ENCODE results near the gene MCUR1. TPM values are rescaled to one million over a fixed set of nuclear protein-coding genes. Genes with fewer than 3 reads are reported as not detected.
"Not testable (repeated sequence)": the region's sequence is repeated elsewhere in the genome, so short reads cannot be mapped to it uniquely, and the experiment has no call there.

MCUR1 gene
- total and polyA plus RNA-seq, 2 donors (not counting 1 experiment from before 2014, with no cell fraction given) = 4.6 to 10.6 TPM

GRCh38 chr6:13778028-13778427 lies 36.3 kb downstream of the MCUR1 start:
- WGBS (ENCODE audit: insufficient coverage) = no CpG with 5 or more reads among the region's 6 CpGs

GRCh38 chr6:13776602-13777001 lies 37.8 kb downstream of the MCUR1 start:
- H4K20me1 ChIP-seq (ENCODE audit: control insufficient read depth, insufficient read depth, low read length, poor library complexity, severe bottlenecking) = no peaks in the 10 kb centered on the region
- no peak overlapping the region for H3K27ac ChIP-seq (ENCODE audit: low read length in 2 of 2)
- H3K4me1 ChIP-seq (ENCODE audit: control insufficient read depth in 2 of 2, insufficient read depth in 2 of 2, low read length in 2 of 2) = no peaks in the 10 kb centered on the region
- H3K79me2 ChIP-seq (ENCODE audit: control insufficient read depth, insufficient read depth, low read length) = no peaks in the 10 kb centered on the region
- H3K36me3 ChIP-seq (replicated peaks in 1 of 2; ENCODE audit: control extremely low read depth in 1 of 2, control insufficient read depth in 1 of 2, extremely low read depth in 1 of 2, insufficient read depth in 2 of 2, low read length in 1 of 2) = no peaks in the 10 kb centered on the region
- TF ChIP-seq CTCF (IDR thresholded peaks at IDR 0.05) (no peak), EZH2 (IDR thresholded peaks at IDR 0.05; ENCODE audit: borderline replicate concordance, insufficient read depth, low read depth, low read length, poor library complexity, severe bottlenecking) (no peak)
- CTCF ChIA-PET = interaction anchor here (0.9 kb wide), 1 partner anchor 18 kb away, joined by 4 read pairs; no protein-coding TSS in a partner anchor
- ATAC-seq (ENCODE audit: low read depth) (no peak), DNase-seq (no peak)
- POLR2A ChIA-PET = no interaction called here
- intact Hi-C loops (cut with micrococcal nuclease) = no loop called here
- H3K4me3 Mint-ChIP-seq = no peak overlapping the region
- H3K4me2 ChIP-seq (replicated peaks; ENCODE audit: low read depth, low read length, poor library complexity, severe bottlenecking) = no peak overlapping the region
- no peak overlapping the region for H3K4me3 ChIP-seq (ENCODE audit: control extremely low read depth in 1 of 5, extremely low read depth in 1 of 5, insufficient read depth in 1 of 5, low read depth in 2 of 5, low read length in 4 of 5)
- H3K9me3 ChIP-seq (ENCODE audit: control extremely low read depth in 1 of 3, control insufficient read depth in 2 of 3, insufficient read depth in 1 of 3, low read length in 2 of 3) = no peaks in the 10 kb centered on the region
- H3K27me3 ChIP-seq (replicated peaks in 1 of 4; ENCODE audit: control extremely low read depth in 1 of 4, control insufficient read depth in 3 of 4, insufficient read depth in 4 of 4, low read length in 3 of 4) = no peaks in the 10 kb centered on the region
- 100% methylated on average over 5 of the region's 9 CpGs for WGBS (ENCODE audit: insufficient coverage)
- no peak overlapping the region for H3K9ac ChIP-seq (ENCODE audit: low read length)
- no peak overlapping the region for H2AFZ ChIP-seq (ENCODE audit: insufficient read depth, low read depth, low read length, poor library complexity, severe bottlenecking)
- no peaks in the 10 kb centered on the region for H3K4me1 Mint-ChIP-seq
- H3K27ac Mint-ChIP-seq = no peak overlapping the region
- H3K27me3 Mint-ChIP-seq = no peaks in the 10 kb centered on the region
- no peaks in the 10 kb centered on the region for H3K9me3 Mint-ChIP-seq (ENCODE audit: insufficient read depth)

More at GRCh38 chr6:13778028-13778427, 36.3 kb downstream of the MCUR1 start:
- no peak for TF ChIP-seq EZH2 (IDR thresholded peaks at IDR 0.05; ENCODE audit: borderline replicate concordance, insufficient read depth, low read depth, low read length, poor library complexity, severe bottlenecking)
- TF ChIP-seq CTCF (IDR thresholded peaks at IDR 0.05) = no peak
- Mint-ChIP-seq H3K4me3 (no peak overlapping the region), H3K9me3 (ENCODE audit: insufficient read depth) (no peaks in the 10 kb centered on the region), H3K27ac (no peak overlapping the region), H3K27me3 (no peaks in the 10 kb centered on the region), H3K4me1 (no peaks in the 10 kb centered on the region)
- Histone ChIP-seq H3K27ac (ENCODE audit: low read length in 2 of 2) (no peak overlapping the region), H3K4me2 (replicated peaks; ENCODE audit: low read depth, low read length, poor library complexity, severe bottlenecking) (no peak overlapping the region), H3K4me1 (ENCODE audit: control insufficient read depth in 2 of 2, insufficient read depth in 2 of 2, low read length in 2 of 2) (no peaks in the 10 kb centered on the region), H3K4me3 (ENCODE audit: control extremely low read depth in 1 of 5, extremely low read depth in 1 of 5, insufficient read depth in 1 of 5, low read depth in 2 of 5, low read length in 4 of 5) (no peak overlapping the region), H3K9ac (ENCODE audit: low read length) (no peak overlapping the region), H4K20me1 (ENCODE audit: control insufficient read depth, insufficient read depth, low read length, poor library complexity, severe bottlenecking) (no peaks in the 10 kb centered on the region), H3K9me3 (ENCODE audit: control extremely low read depth in 1 of 3, control insufficient read depth in 2 of 3, insufficient read depth in 1 of 3, low read length in 2 of 3) (no peaks in the 10 kb centered on the region), H3K27me3 (replicated peaks in 1 of 4; ENCODE audit: control extremely low read depth in 1 of 4, control insufficient read depth in 3 of 4, insufficient read depth in 4 of 4, low read length in 3 of 4) (no peaks in the 10 kb centered on the region), H3K36me3 (replicated peaks in 1 of 2; ENCODE audit: control extremely low read depth in 1 of 2, control insufficient read depth in 1 of 2, extremely low read depth in 1 of 2, insufficient read depth in 2 of 2, low read length in 1 of 2) (no peaks in the 10 kb centered on the region), H3K79me2 (ENCODE audit: control insufficient read depth, insufficient read depth, low read length) (no peaks in the 10 kb centered on the region), H2AFZ (ENCODE audit: insufficient read depth, low read depth, low read length, poor library complexity, severe bottlenecking) (no peak overlapping the region)
- ATAC-seq (ENCODE audit: low read depth) = no peak
- ChIA-PET POLR2A (interaction anchor here (0.6 kb wide), 1 partner anchor 345 kb away, joined by 5 read pairs; no protein-coding TSS in a partner anchor), CTCF (interaction anchor here (0.8 to 1.7 kb wide), 2 partner anchors 9 to 16 kb away, joined by 3 to 5 read pairs; no protein-coding TSS in a partner anchor)
- intact Hi-C loops (cut with micrococcal nuclease) = no loop called here
- DNase-seq = no peak

- intact Hi-C loops (cut with micrococcal nuclease); H3K4me1 Mint-ChIP-seq: not testable (repeated sequence)
Measured at GRCh38 chr6:13775466-13775865, 38.9 kb downstream of the MCUR1 start.

More at GRCh38 chr6:13775466-13775865, 38.9 kb downstream of the MCUR1 start:
- H3K27ac ChIP-seq (ENCODE audit: low read length in 2 of 2); ATAC-seq (ENCODE audit: low read depth); H3K4me3 Mint-ChIP-seq; H3K27me3 Mint-ChIP-seq; H3K27ac Mint-ChIP-seq; H3K36me3 ChIP-seq (replicated peaks in 1 of 2; ENCODE audit: control extremely low read depth in 1 of 2, control insufficient read depth in 1 of 2, extremely low read depth in 1 of 2, insufficient read depth in 2 of 2, low read length in 1 of 2); POLR2A ChIA-PET; H3K27me3 ChIP-seq (replicated peaks in 1 of 4; ENCODE audit: control extremely low read depth in 1 of 4, control insufficient read depth in 3 of 4, insufficient read depth in 4 of 4, low read length in 3 of 4); CTCF ChIA-PET; H3K9me3 Mint-ChIP-seq (ENCODE audit: insufficient read depth); H3K4me2 ChIP-seq (replicated peaks; ENCODE audit: low read depth, low read length, poor library complexity, severe bottlenecking); H3K79me2 ChIP-seq (ENCODE audit: control insufficient read depth, insufficient read depth, low read length); DNase-seq; H4K20me1 ChIP-seq (ENCODE audit: control insufficient read depth, insufficient read depth, low read length, poor library complexity, severe bottlenecking); H3K9ac ChIP-seq (ENCODE audit: low read length); H3K4me1 ChIP-seq (ENCODE audit: control insufficient read depth in 2 of 2, insufficient read depth in 2 of 2, low read length in 2 of 2); H3K4me3 ChIP-seq (ENCODE audit: control extremely low read depth in 1 of 5, extremely low read depth in 1 of 5, insufficient read depth in 1 of 5, low read depth in 2 of 5, low read length in 4 of 5); H2AFZ ChIP-seq (ENCODE audit: insufficient read depth, low read depth, low read length, poor library complexity, severe bottlenecking); H3K9me3 ChIP-seq (ENCODE audit: control extremely low read depth in 1 of 3, control insufficient read depth in 2 of 3, insufficient read depth in 1 of 3, low read length in 2 of 3): not testable (repeated sequence)
- no CpG with 5 or more reads among the region's 9 CpGs for WGBS (ENCODE audit: insufficient coverage)
